ENCODE data around the gene LYZL2. TPM values are rescaled to one million over a fixed set of nuclear protein-coding genes. Genes with fewer than 3 reads are reported as not detected.
"Not testable (repeated sequence)": the region's sequence is repeated elsewhere in the genome, so short reads cannot be mapped to it uniquely, and the experiment has no call there.

LYZL2 gene
- total and polyA plus RNA-seq, 2 donors (not counting 3 experiments of a cell fraction or from before 2014, with no cell fraction given): not detected

GRCh38 chr10:30598105-30598776 is 31.3 kb downstream of the LYZL2 start:
- H3K36me3 ChIP-seq (ENCODE audit: control insufficient read depth in 2 of 2, extremely low read depth in 1 of 2, insufficient read depth in 2 of 2, low read length in 2 of 2): no peaks in the 10 kb centered on the region
- DNase-seq (ENCODE audit: low read depth, low spot score) (no peak), FAIRE-seq (no peak)
- no peak overlapping the region for H3K27ac ChIP-seq (ENCODE audit: insufficient read depth, low read depth, low read length)
- BruUV-seq (replicated peaks): no TSS peak
- H3K9me3 ChIP-seq (replicated peaks; ENCODE audit: control insufficient read depth, insufficient read depth, low read length): no peaks in the 10 kb centered on the region
- no peak for TF ChIP-seq FOS (IDR thresholded peaks at IDR 0.05; ENCODE audit: borderline replicate concordance, insufficient read depth, low read length)
- TF ChIP-seq, protein P1, sequence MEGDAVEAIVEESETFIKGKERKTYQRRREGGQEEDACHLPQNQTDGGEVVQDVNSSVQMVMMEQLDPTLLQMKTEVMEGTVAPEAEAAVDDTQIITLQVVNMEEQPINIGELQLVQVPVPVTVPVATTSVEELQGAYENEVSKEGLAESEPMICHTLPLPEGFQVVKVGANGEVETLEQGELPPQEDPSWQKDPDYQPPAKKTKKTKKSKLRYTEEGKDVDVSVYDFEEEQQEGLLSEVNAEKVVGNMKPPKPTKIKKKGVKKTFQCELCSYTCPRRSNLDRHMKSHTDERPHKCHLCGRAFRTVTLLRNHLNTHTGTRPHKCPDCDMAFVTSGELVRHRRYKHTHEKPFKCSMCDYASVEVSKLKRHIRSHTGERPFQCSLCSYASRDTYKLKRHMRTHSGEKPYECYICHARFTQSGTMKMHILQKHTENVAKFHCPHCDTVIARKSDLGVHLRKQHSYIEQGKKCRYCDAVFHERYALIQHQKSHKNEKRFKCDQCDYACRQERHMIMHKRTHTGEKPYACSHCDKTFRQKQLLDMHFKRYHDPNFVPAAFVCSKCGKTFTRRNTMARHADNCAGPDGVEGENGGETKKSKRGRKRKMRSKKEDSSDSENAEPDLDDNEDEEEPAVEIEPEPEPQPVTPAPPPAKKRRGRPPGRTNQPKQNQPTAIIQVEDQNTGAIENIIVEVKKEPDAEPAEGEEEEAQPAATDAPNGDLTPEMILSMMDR (IDR thresholded peaks at IDR 0.05; ENCODE audit: extremely low read depth in 1 of 2, insufficient read depth in 1 of 2, low read depth in 1 of 2, low read length in 2 of 2): no peak
- no peak for TF ChIP-seq POLR2A (IDR thresholded peaks at IDR 0.05; ENCODE audit: low read depth, low read length)
- TF ChIP-seq JUN (IDR thresholded peaks at IDR 0.05; ENCODE audit: borderline replicate concordance, insufficient read depth, insufficient read length, low read depth): no peak
- TF ChIP-seq POLR2AphosphoS5 (IDR thresholded peaks at IDR 0.05; ENCODE audit: insufficient read depth, low read depth, low read length): no peak
- TF ChIP-seq MYC (IDR thresholded peaks at IDR 0.05; ENCODE audit: low read depth, low read length): no peak
- no peak for TF ChIP-seq GATA2 (IDR thresholded peaks at IDR 0.05; ENCODE audit: insufficient read depth, insufficient read length, low read depth, low read length)
- TF ChIP-seq, protein P2, sequence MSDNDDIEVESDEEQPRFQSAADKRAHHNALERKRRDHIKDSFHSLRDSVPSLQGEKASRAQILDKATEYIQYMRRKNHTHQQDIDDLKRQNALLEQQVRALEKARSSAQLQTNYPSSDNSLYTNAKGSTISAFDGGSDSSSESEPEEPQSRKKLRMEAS (IDR thresholded peaks at IDR 0.05; ENCODE audit: insufficient read depth, insufficient read length): no peak
- TF ChIP-seq EZH2 (IDR thresholded peaks at IDR 0.05; ENCODE audit: borderline replicate concordance, low read depth, low read length, severe bottlenecking): no peak
- intact Hi-C loops (cut with micrococcal nuclease): no loop called here
- dilution Hi-C loops (cut with MboI; ENCODE audit: extremely low pct_ligation_motif_present, low sequenced_read_pairs): no loop called here
- no peaks in the 10 kb centered on the region for H3K4me1 ChIP-seq (ENCODE audit: control insufficient read depth, extremely low read depth, insufficient read depth, low read length)
- H3K4me3 ChIP-seq (replicated peaks in 1 of 3; ENCODE audit: insufficient read depth in 1 of 3, low read depth in 1 of 3, low read length in 3 of 3): no peak overlapping the region
- ChIA-PET POLR2A (no interaction called here), CTCF (interaction anchor here (1.8 kb wide), 1 partner anchor 17 kb away, joined by 4 read pairs; no protein-coding TSS in a partner anchor)
- H3K9me1 ChIP-seq (replicated peaks; ENCODE audit: control insufficient read depth, extremely low read depth, insufficient read depth, low read length): no peaks in the 10 kb centered on the region
- H3K27me3 ChIP-seq (ENCODE audit: control insufficient read depth in 2 of 2, insufficient read depth in 2 of 2, low read length in 2 of 2): peaks cover 2 to 15% of the 10 kb centered on the region in 2 experiments
- no peaks in the 10 kb centered on the region for H3K79me2 ChIP-seq (ENCODE audit: control insufficient read depth, insufficient read depth, low read length)
- no peak overlapping the region for H3K4me2 ChIP-seq (ENCODE audit: insufficient read depth, low read length)
- H4K20me1 ChIP-seq (replicated peaks; ENCODE audit: control insufficient read depth, extremely low read depth, insufficient read depth, low read length): no peaks in the 10 kb centered on the region
- H2AFZ ChIP-seq (ENCODE audit: low read depth, low read length): no peak overlapping the region
- no peak overlapping the region for H3K9ac ChIP-seq (replicated peaks; ENCODE audit: extremely low read depth, insufficient read depth, low read length)

- H3K27ac ChIP-seq (ENCODE audit: insufficient read depth, low read depth, low read length); dilution Hi-C loops (cut with MboI; ENCODE audit: extremely low pct_ligation_motif_present, low sequenced_read_pairs); H3K4me3 ChIP-seq (replicated peaks in 1 of 3; ENCODE audit: insufficient read depth in 1 of 3, low read depth in 1 of 3, low read length in 3 of 3); H3K9me3 ChIP-seq (replicated peaks; ENCODE audit: control insufficient read depth, insufficient read depth, low read length); CTCF ChIA-PET; H3K9ac ChIP-seq (replicated peaks; ENCODE audit: extremely low read depth, insufficient read depth, low read length); DNase-seq (ENCODE audit: low read depth, low spot score); H2AFZ ChIP-seq (ENCODE audit: low read depth, low read length); H3K9me1 ChIP-seq (replicated peaks; ENCODE audit: control insufficient read depth, extremely low read depth, insufficient read depth, low read length); intact Hi-C loops (cut with micrococcal nuclease); H3K79me2 ChIP-seq (ENCODE audit: control insufficient read depth, insufficient read depth, low read length); H3K4me2 ChIP-seq (ENCODE audit: insufficient read depth, low read length); H4K20me1 ChIP-seq (replicated peaks; ENCODE audit: control insufficient read depth, extremely low read depth, insufficient read depth, low read length); H3K4me1 ChIP-seq (ENCODE audit: control insufficient read depth, extremely low read depth, insufficient read depth, low read length); H3K36me3 ChIP-seq (ENCODE audit: control insufficient read depth in 2 of 2, extremely low read depth in 1 of 2, insufficient read depth in 2 of 2, low read length in 2 of 2); BruUV-seq (replicated peaks); POLR2A ChIA-PET; FAIRE-seq: not testable (repeated sequence)
- peaks cover 2 to 18% of the 10 kb centered on the region in 2 experiments for H3K27me3 ChIP-seq (ENCODE audit: control insufficient read depth in 2 of 2, insufficient read depth in 2 of 2, low read length in 2 of 2)
These were observed 32.1 kb downstream of the LYZL2 start for GRCh38 chr10:30597433-30597824.
